H9 (cell line): ENCODE measurements around the gene TMEM63A. TPM values are rescaled to one million over a fixed set of nuclear protein-coding genes. Genes with fewer than 3 reads are reported as not detected.

Experiments
- DNase-seq: peaks from one replicate; pipeline ENCODE4 v3.0.0-alpha.2; 2017
- H2AFZ ChIP-seq: one replicate; pipeline ENCODE4 v1.6.1; 2013; ENCODE audit warnings: mild to moderate bottlenecking, low read length, control low read depth, moderate library complexity
- H2AK5ac ChIP-seq: 2 replicates; pipeline ENCODE4 v1.6.1; 2013; ENCODE audit warnings: low read length, control low read depth, mixed read lengths; ENCODE audit not compliant: insufficient read length
- H2BK120ac ChIP-seq: one replicate; pipeline ENCODE4 v1.6.1; 2013; ENCODE audit warnings: low read depth, mild to moderate bottlenecking, low read length, control low read depth, inconsistent platforms; ENCODE audit not compliant: poor library complexity, severe bottlenecking
- H2BK12ac ChIP-seq: 2 replicates; pipeline ENCODE4 v1.6.1; 2013; ENCODE audit warnings: low read length, control low read depth, mixed read lengths, low read depth; ENCODE audit not compliant: insufficient read length
- H2BK15ac ChIP-seq: 2 replicates; pipeline ENCODE4 v1.6.1; 2013; ENCODE audit warnings: low read depth, low read length, control low read depth
- H2BK20ac ChIP-seq: one replicate; pipeline ENCODE4 v1.6.1; 2013; ENCODE audit warnings: low read depth, mild to moderate bottlenecking, low read length, control low read depth, inconsistent platforms; ENCODE audit not compliant: poor library complexity, severe bottlenecking
- H2BK5ac ChIP-seq: 2 replicates; pipeline ENCODE4 v1.6.1; 2013; ENCODE audit warnings: low read length, control low read depth, mixed read lengths; ENCODE audit not compliant: insufficient read length
- H3K14ac ChIP-seq: 2 replicates; pipeline ENCODE4 v1.6.1; 2013; ENCODE audit warnings: low read length, control low read depth; ENCODE audit not compliant: insufficient read depth
- H3K18ac ChIP-seq: 2 replicates; pipeline ENCODE4 v1.6.1; 2013; ENCODE audit warnings: low read depth, mild to moderate bottlenecking, mixed read lengths, low read length, control low read depth; ENCODE audit not compliant: insufficient read length
- H3K23ac ChIP-seq: 2 replicates; pipeline ENCODE4 v1.6.1; 2013; ENCODE audit warnings: low read length, control low read depth, mixed read lengths, low read depth; ENCODE audit not compliant: insufficient read length
- H3K23me2 ChIP-seq: 2 replicates; pipeline ENCODE4 v1.6.1; 2013; ENCODE audit warnings: low read depth, mild to moderate bottlenecking, mixed read lengths, low read length, control low read depth; ENCODE audit not compliant: insufficient read length, poor library complexity, severe bottlenecking
- H3K27ac ChIP-seq: 2 replicates; pipeline ENCODE4 v1.5.1; 2013; ENCODE audit warnings: low read length, control low read depth, mixed read lengths, low read depth; ENCODE audit not compliant: insufficient read length
- H3K27me3 ChIP-seq: 2 replicates; pipeline ENCODE4 v1.6.1; 2013; ENCODE audit warnings: low read length, control low read depth, inconsistent platforms; ENCODE audit not compliant: insufficient read depth
- H3K4ac ChIP-seq: 2 replicates; pipeline ENCODE4 v1.6.1; 2013; ENCODE audit warnings: low read depth, mild to moderate bottlenecking, control low read depth, inconsistent platforms, low read length, moderate library complexity
- H3K4me1 ChIP-seq: 2 replicates; pipeline ENCODE4 v1.6.1; 2013; ENCODE audit warnings: low read length, control low read depth, inconsistent platforms; ENCODE audit not compliant: insufficient read depth
- H3K4me2 ChIP-seq: 2 replicates; pipeline ENCODE4 v1.6.1; 2013; ENCODE audit warnings: low read length, control low read depth, mixed read lengths; ENCODE audit not compliant: insufficient read length, insufficient read depth
- H3K56ac ChIP-seq: 2 replicates; pipeline ENCODE4 v1.6.1; 2013; ENCODE audit warnings: low read depth, mild to moderate bottlenecking, mixed read lengths, low read length, control low read depth; ENCODE audit not compliant: insufficient read length
- H3K79me1 ChIP-seq: 2 replicates; pipeline ENCODE4 v1.6.1; 2013; ENCODE audit warnings: low read depth, mild to moderate bottlenecking, moderate library complexity, low read length, control low read depth, inconsistent platforms; ENCODE audit not compliant: insufficient read depth, poor library complexity, severe bottlenecking
- H3K79me2 ChIP-seq: 2 replicates; pipeline ENCODE4 v1.6.1; 2013; ENCODE audit warnings: low read length, control low read depth, inconsistent platforms; ENCODE audit not compliant: insufficient read depth
- H3K9ac ChIP-seq: 2 replicates; pipeline ENCODE4 v1.6.1; 2013; ENCODE audit warnings: low read length, control low read depth, mixed read lengths; ENCODE audit not compliant: insufficient read length; ENCODE audit errors: extremely low read depth
- H3K9me3 ChIP-seq: one replicate; pipeline ENCODE4 v1.6.1; 2013; ENCODE audit warnings: low read depth, low read length, inconsistent platforms; ENCODE audit not compliant: control insufficient read depth
- H3T11ph ChIP-seq: one replicate; pipeline ENCODE4 v1.6.1; 2013; ENCODE audit warnings: mild to moderate bottlenecking, low read length, control low read depth, inconsistent platforms
- H4K20me1 ChIP-seq: one replicate; pipeline ENCODE4 v1.6.1; 2013; ENCODE audit not compliant: control insufficient read depth, insufficient read length, insufficient read depth
- H4K5ac ChIP-seq: 2 replicates; pipeline ENCODE4 v1.6.1; 2013; ENCODE audit warnings: low read depth, mild to moderate bottlenecking, mixed read lengths, low read length, control low read depth; ENCODE audit not compliant: insufficient read length
- H4K8ac ChIP-seq: replicated peaks from 2 replicates; pipeline ENCODE4 v1.6.1; 2013; ENCODE audit warnings: low read length, control low read depth, mixed read lengths, low read depth; ENCODE audit not compliant: insufficient read length
- H4K91ac ChIP-seq: 2 replicates; pipeline ENCODE4 v1.6.1; 2013; ENCODE audit warnings: low read depth, mild to moderate bottlenecking, moderate library complexity, mixed read lengths, low read length, control low read depth; ENCODE audit not compliant: insufficient read length
- H3K27ac Mint-ChIP-seq, 3 experiments: 2 replicates in 2 of 3; 3 replicates in 1 of 3; pipeline ENCODE4 v1.8.0; 2020 to 2021; ENCODE audit warnings: mixed read lengths in 3 of 3, mild to moderate bottlenecking in 1 of 3, moderate library complexity in 1 of 3
- H3K27me3 Mint-ChIP-seq: 2 replicates; pipeline ENCODE4 v1.8.0; 2021; ENCODE audit warnings: low read depth, mild to moderate bottlenecking, moderate library complexity, mixed read lengths
- H3K36me3 Mint-ChIP-seq, 3 experiments: 2 replicates in 2 of 3; 3 replicates in 1 of 3; pipeline ENCODE4 v1.8.0; 2020 to 2021; ENCODE audit warnings: low read depth in 3 of 3, mixed read lengths in 3 of 3; ENCODE audit not compliant: insufficient read depth in 1 of 3
- H3K4me1 Mint-ChIP-seq, 2 experiments: 2 replicates each; pipeline ENCODE4 v1.8.0; 2020; ENCODE audit warnings: mixed read lengths in 2 of 2
- H3K4me3 Mint-ChIP-seq, 2 experiments: 2 replicates in 1 of 2; 3 replicates in 1 of 2; pipeline ENCODE4 v1.8.0; 2020 to 2021; ENCODE audit warnings: mild to moderate bottlenecking in 2 of 2, mixed read lengths in 2 of 2, moderate library complexity in 1 of 2
- H3K9me3 Mint-ChIP-seq, 2 experiments: 2 replicates in 1 of 2; 3 replicates in 1 of 2; pipeline ENCODE4 v1.8.0; 2020; ENCODE audit warnings: mild to moderate bottlenecking in 2 of 2, mixed read lengths in 2 of 2, moderate library complexity in 1 of 2
- WGBS: extraction: QIAGEN DNeasy Blood & Tissue Kit; methylation state at CpG from one replicate; pipeline ENCODE4 v1.1.7; 2013; ENCODE audit warnings: missing lambda C conversion rate, low lambda C conversion rate, mixed read lengths; ENCODE audit not compliant: insufficient read length; ENCODE audit errors: extremely low coverage; 5-methylcytosine and 5-hydroxymethylcytosine counted together
- total RNA-seq: library from RNA; stranded (reverse); gene quantifications from 2 replicates; pipeline ENCODE4 v1.2.1, GENCODE V29; 2021
- TF ChIP-seq, protein P1 (sequence below): fragments of 200-600 bp; sonication (generic); conservative IDR thresholded peaks from 3 replicates; pipeline ENCODE4 v1.8.0; 2021; ENCODE audit warnings: antibody characterized with exemption, mild to moderate bottlenecking

TMEM63A gene
- total RNA-seq, 1 experiment from 2014 or later: 75.7 TPM

DNA sequence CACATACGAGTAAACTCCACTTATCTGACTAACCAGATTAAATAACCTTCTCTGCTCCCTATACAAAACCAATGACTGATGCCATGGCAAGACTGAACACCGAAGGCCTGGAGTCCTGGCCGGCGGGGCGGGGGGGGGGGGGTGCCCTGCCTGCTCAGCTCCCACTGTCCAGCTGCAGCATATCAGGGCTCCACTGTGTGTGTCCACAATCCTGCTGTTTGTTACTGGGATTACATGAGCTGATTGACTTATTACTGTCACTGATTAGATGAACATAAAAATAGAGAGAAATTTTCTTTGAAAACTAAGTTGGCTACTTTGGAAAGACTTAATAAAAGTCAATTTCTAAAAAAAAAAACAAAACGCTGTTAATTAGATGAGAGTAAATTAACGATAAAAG is 24.9 kb downstream of the TMEM63A start:
- no peak overlapping the region for H3K23ac ChIP-seq
- H4K8ac ChIP-seq: no peak overlapping the region
- H3K79me2 ChIP-seq: no peaks in the 10 kb centered on the region
- no peak overlapping the region for H3K4me3 Mint-ChIP-seq
- H3K4me1 Mint-ChIP-seq: no peaks in the 10 kb centered on the region; a peak in 1 of 4 replicates
- no peak overlapping the region for H3K4me2 ChIP-seq
- H2BK5ac ChIP-seq: no peak overlapping the region
- no peak overlapping the region for H2BK12ac ChIP-seq
- H3K79me1 ChIP-seq: no peaks in the 10 kb centered on the region
- no peaks in the 10 kb centered on the region for H3K27me3 Mint-ChIP-seq
- no peak overlapping the region for H3K27ac Mint-ChIP-seq
- no peak overlapping the region for H3K56ac ChIP-seq
- no peaks in the 10 kb centered on the region for H3K27me3 ChIP-seq
- H3K9ac ChIP-seq: no peak overlapping the region
- peaks cover 52 to 94% (median 59%) of the 10 kb centered on the region in 3 experiments for H3K36me3 Mint-ChIP-seq
- no peaks in the 10 kb centered on the region for H3K9me3 Mint-ChIP-seq
- no peaks in the 10 kb centered on the region for H3K9me3 ChIP-seq
- H2BK20ac ChIP-seq: no peak overlapping the region
- no peak overlapping the region for H2BK120ac ChIP-seq
- no peaks in the 10 kb centered on the region for H3K4me1 ChIP-seq
- no peak overlapping the region for H3K18ac ChIP-seq
- H4K20me1 ChIP-seq: peaks cover 2% of the 10 kb centered on the region
- no peak overlapping the region for H3K27ac ChIP-seq
- no CpG with 5 or more reads among the region's 7 CpGs for WGBS
- H3T11ph ChIP-seq: no peak overlapping the region
- no peak overlapping the region for H2AK5ac ChIP-seq
- no peak for DNase-seq
- no peak overlapping the region for H3K14ac ChIP-seq
- no peak overlapping the region for H2BK15ac ChIP-seq
- TF ChIP-seq, protein P1, sequence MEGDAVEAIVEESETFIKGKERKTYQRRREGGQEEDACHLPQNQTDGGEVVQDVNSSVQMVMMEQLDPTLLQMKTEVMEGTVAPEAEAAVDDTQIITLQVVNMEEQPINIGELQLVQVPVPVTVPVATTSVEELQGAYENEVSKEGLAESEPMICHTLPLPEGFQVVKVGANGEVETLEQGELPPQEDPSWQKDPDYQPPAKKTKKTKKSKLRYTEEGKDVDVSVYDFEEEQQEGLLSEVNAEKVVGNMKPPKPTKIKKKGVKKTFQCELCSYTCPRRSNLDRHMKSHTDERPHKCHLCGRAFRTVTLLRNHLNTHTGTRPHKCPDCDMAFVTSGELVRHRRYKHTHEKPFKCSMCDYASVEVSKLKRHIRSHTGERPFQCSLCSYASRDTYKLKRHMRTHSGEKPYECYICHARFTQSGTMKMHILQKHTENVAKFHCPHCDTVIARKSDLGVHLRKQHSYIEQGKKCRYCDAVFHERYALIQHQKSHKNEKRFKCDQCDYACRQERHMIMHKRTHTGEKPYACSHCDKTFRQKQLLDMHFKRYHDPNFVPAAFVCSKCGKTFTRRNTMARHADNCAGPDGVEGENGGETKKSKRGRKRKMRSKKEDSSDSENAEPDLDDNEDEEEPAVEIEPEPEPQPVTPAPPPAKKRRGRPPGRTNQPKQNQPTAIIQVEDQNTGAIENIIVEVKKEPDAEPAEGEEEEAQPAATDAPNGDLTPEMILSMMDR: no peak
- no peak overlapping the region for H4K5ac ChIP-seq
- H3K23me2 ChIP-seq: no peaks in the 10 kb centered on the region
- H3K4ac ChIP-seq: no peak overlapping the region
- no peak overlapping the region for H4K91ac ChIP-seq
- no peak overlapping the region for H2AFZ ChIP-seq
